Gastroesophageal sphincter (tissue), 3 donors: ENCODE results near the gene SPTBN5.

Source experiments
- EP300 ChIP-seq: sonication (generic); formaldehyde crosslinking; IDR thresholded peaks from one replicate; pipeline ENCODE4 v1.6.1; 2017; ENCODE audit warnings: antibody characterized with exemption, mild to moderate bottlenecking
- TF ChIP-seq, protein P1 (sequence below), 4 experiments: fragments of 200-600 bp in 2 of 4; fragments of 450-650 bp in 2 of 4; sonication (generic) in 1 of 4; IDR thresholded peaks; one replicate each; pipeline ENCODE4 v1.5.1; 2017 to 2019; ENCODE audit warnings: antibody characterized with exemption in 4 of 4, mild to moderate bottlenecking in 2 of 4, moderate library complexity in 2 of 4

DNA sequence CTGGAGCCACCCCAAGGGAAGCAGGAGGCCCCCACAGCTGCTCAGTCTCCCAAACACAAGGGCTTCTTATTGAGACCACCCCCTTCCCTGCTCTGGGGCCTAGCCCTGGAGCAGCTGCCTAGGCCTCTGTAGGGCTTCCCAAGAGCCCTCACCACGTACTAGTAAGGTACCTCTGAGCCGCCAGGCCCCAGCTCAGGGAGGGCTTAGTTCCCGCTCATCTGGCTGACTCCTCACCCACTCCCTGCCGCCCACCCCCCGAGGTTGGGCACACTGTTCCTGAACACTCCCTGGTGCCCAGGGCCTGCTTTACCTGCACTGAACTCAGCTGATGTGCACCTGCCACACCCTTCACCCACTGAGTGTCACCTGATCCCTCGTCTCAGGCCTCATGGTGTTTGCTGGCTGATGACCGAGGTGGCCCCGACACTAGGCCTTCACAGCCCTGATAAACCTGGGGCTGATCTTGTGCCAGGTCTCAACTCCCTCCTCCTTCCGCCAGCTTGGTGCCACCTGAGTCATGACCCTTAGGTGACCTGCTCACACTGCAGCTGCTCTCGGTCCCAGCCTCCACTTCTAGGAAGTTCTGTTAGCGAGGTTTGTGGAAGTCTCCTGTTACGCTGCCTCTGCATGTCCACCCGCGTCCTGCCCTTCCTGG is 18.0 kb upstream of the SPTBN5 start:
- TF ChIP-seq, protein P1, sequence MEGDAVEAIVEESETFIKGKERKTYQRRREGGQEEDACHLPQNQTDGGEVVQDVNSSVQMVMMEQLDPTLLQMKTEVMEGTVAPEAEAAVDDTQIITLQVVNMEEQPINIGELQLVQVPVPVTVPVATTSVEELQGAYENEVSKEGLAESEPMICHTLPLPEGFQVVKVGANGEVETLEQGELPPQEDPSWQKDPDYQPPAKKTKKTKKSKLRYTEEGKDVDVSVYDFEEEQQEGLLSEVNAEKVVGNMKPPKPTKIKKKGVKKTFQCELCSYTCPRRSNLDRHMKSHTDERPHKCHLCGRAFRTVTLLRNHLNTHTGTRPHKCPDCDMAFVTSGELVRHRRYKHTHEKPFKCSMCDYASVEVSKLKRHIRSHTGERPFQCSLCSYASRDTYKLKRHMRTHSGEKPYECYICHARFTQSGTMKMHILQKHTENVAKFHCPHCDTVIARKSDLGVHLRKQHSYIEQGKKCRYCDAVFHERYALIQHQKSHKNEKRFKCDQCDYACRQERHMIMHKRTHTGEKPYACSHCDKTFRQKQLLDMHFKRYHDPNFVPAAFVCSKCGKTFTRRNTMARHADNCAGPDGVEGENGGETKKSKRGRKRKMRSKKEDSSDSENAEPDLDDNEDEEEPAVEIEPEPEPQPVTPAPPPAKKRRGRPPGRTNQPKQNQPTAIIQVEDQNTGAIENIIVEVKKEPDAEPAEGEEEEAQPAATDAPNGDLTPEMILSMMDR (IDR thresholded peaks at IDR 0.05): no peak
- TF ChIP-seq EP300: no peak
